T-cell (primary cell): ENCODE data around the gene ARAP1. TPM values are rescaled to one million over a fixed set of nuclear protein-coding genes. Genes with fewer than 3 reads are reported as not detected.

ENCODE experiments used
- ATAC-seq, 4 experiments: fragments of 200-7000 bp in 3 of 4; fragments of 150-1000 bp in 1 of 4; cut with Tn5 transposase; replicated peaks in 1 of 4; 1 replicate in 3 of 4; 2 replicates in 1 of 4; pipeline ENCODE4 v1.10.0; 2021; ENCODE audit warnings: moderate library complexity in 3 of 4, mild to moderate bottlenecking in 2 of 4, moderate number of reproducible peaks in 1 of 4
- CTCF ChIA-PET, 2 donors: fragments of 300-600 bp; sonication (Branson Sonifier 250); formaldehyde crosslinking; loops; one replicate each; lab custom pipeline; 2022; ENCODE audit warnings: antibody characterized with exemption in 2 of 2; lab: Charles Lee
- POLR2A ChIA-PET, 2 donors: fragments of 300-600 bp; sonication (Branson Sonifier 250); formaldehyde crosslinking; loops; one replicate each; lab custom pipeline; 2022; ENCODE audit warnings: antibody characterized with exemption in 2 of 2; lab: Charles Lee
- DNase-seq, 35 experiments: peaks; one replicate each; pipeline versions ENCODE4 v3.0.0 to v3.0.0-alpha.2; 2013 to 2023
- H3K27ac ChIP-seq: one replicate; pipeline ENCODE4 v1.5.1; 2013; ENCODE audit warnings: low read length
- H3K27me3 ChIP-seq, 2 experiments: replicated peaks in 1 of 2; 1 replicate in 1 of 2; 2 replicates in 1 of 2; pipeline versions ENCODE4 v1.6.1 to v1.7.0; 2013; ENCODE audit warnings: low read length in 1 of 2, mixed read lengths in 1 of 2; ENCODE audit not compliant: control insufficient read depth in 2 of 2, insufficient read depth in 2 of 2; ENCODE audit errors: extremely low read depth in 1 of 2
- H3K36me3 ChIP-seq, 2 donors: 1 replicate in 1 of 2; 2 replicates in 1 of 2; pipeline versions ENCODE4 v1.6.1 to v1.7.0; 2013; ENCODE audit warnings: low read length in 1 of 2; ENCODE audit not compliant: control insufficient read depth in 2 of 2, insufficient read depth in 1 of 2; ENCODE audit errors: extremely low read depth in 1 of 2
- H3K4me1 ChIP-seq, 2 experiments: 1 replicate in 1 of 2; 2 replicates in 1 of 2; pipeline versions ENCODE4 v1.6.1 to v1.7.0; 2013; ENCODE audit warnings: low read length in 2 of 2, mixed read lengths in 1 of 2; ENCODE audit not compliant: insufficient read depth in 2 of 2, control insufficient read depth in 1 of 2; ENCODE audit errors: extremely low read depth in 1 of 2
- H3K4me3 ChIP-seq, 2 donors: 1 replicate in 1 of 2; 2 replicates in 1 of 2; pipeline versions ENCODE4 v1.5.1 to v1.7.0; 2013; ENCODE audit warnings: mild to moderate bottlenecking in 2 of 2, low read length in 1 of 2, moderate library complexity in 1 of 2; ENCODE audit not compliant: control insufficient read depth in 1 of 2; ENCODE audit errors: extremely low read depth in 1 of 2
- H3K9me3 ChIP-seq: 2 replicates; pipeline ENCODE4 v1.7.0; 2013
- H3K27ac Mint-ChIP-seq, 2 donors: one replicate each; pipeline ENCODE4 v1.8.0; 2020 to 2021; ENCODE audit warnings: mild to moderate bottlenecking in 2 of 2, mixed read lengths in 2 of 2
- H3K27me3 Mint-ChIP-seq, 2 donors: one replicate each; pipeline ENCODE4 v1.8.0; 2021 to 2022; ENCODE audit warnings: mixed read lengths in 2 of 2
- H3K36me3 Mint-ChIP-seq: one replicate; pipeline ENCODE4 v1.8.0; 2021; ENCODE audit warnings: mixed read lengths
- H3K4me1 Mint-ChIP-seq, 3 donors: one replicate each; pipeline ENCODE4 v1.8.0; 2020 to 2022; ENCODE audit warnings: mixed read lengths in 3 of 3, mild to moderate bottlenecking in 1 of 3
- H3K4me3 Mint-ChIP-seq, 3 donors: one replicate each; pipeline ENCODE4 v1.8.0; 2020 to 2022; ENCODE audit warnings: mild to moderate bottlenecking in 3 of 3, mixed read lengths in 3 of 3, moderate library complexity in 3 of 3
- H3K9me3 Mint-ChIP-seq, 3 donors: one replicate each; pipeline ENCODE4 v1.8.0; 2020 to 2022; ENCODE audit warnings: mixed read lengths in 3 of 3
- WGBS: methylation state at CpG from one replicate; pipeline ENCODE4 v1.1.5; 2013; ENCODE audit warnings: missing lambda C conversion rate; ENCODE audit not compliant: insufficient coverage; 5-methylcytosine and 5-hydroxymethylcytosine counted together
- total RNA-seq, 35 experiments: library from RNA in 6 of 35; stranded (reverse) in 6 of 35; fragments of 120-200 nt in 1 of 35; gene quantifications; one replicate each; pipeline versions ENCODE4 v1.2.1 to v1.2.4 and lab custom pipeline; 2013 to 2026

Gene ARAP1
- total RNA-seq, 5 donors from 2014 or later (not counting 1 experiment from before 2014, with no cell fraction given) = 117 to 162 (median 148) TPM

DNA sequence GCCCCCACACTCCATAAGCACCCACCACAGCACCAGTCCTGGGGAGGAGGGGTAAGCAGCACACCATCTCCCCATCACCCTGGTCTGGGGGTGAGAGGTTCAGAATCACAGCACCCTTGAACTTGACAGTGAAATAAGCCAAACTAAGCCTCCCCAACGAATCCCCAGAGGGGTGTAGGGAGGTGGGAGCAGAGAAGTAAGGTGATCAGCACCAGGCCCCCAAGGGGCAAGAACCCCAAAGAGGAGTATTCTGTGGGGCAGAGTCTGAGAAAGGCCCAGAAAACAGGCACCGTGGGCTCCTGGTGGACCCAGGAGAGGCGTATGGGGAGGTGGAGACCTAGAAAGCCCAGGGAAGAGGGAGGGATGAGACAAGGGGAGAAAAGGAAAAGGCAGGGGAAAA lies 30.9 kb downstream of the ARAP1 start:
- H3K36me3 ChIP-seq = peaks cover 9 to 40% of the 10 kb centered on the region in 2 donors
- POLR2A ChIA-PET = no interaction called here

DNA sequence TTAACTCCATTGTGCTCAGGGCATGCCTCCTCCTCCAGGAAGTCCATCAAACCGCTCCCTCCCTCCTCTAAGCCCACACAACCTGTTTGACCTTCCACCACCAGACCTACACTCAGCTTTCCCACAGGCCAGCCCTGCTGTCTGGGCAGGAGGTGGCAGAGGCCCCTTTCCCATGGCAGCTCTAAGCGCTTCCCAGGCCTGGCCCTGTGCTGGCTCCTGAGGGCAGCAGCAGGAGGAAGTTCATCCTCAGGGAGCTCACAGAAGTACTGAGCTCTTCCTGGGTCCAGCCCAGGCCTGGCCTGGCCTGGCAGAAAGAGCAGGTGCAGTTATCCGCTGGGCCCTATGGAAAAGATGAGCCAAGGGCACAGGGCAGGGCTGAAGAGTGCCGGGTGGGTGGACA lies 31.4 kb downstream of the ARAP1 start:
- DNase-seq = no peak
- no peaks in the 10 kb centered on the region for H3K9me3 ChIP-seq
- peak overlapping the region; percentile 83 for H3K27ac ChIP-seq
- peaks cover 21 to 85% of the 10 kb centered on the region in 2 experiments for H3K4me1 ChIP-seq
- 81% methylated on average over 3 of the region's 4 CpGs for WGBS
- H3K27me3 Mint-ChIP-seq = no peaks in the 10 kb centered on the region
- no peaks in the 10 kb centered on the region for H3K27me3 ChIP-seq
- ChIA-PET CTCF (no interaction called here), POLR2A (no interaction called here)
- H3K9me3 Mint-ChIP-seq = no peaks in the 10 kb centered on the region
- peak overlapping the region; percentile 75 to 96 for H3K4me3 ChIP-seq
- H3K4me3 Mint-ChIP-seq = peak overlapping the region; percentile 89 to 95 (median 92)
- peak overlapping the region; percentile 94 to 96 for H3K27ac Mint-ChIP-seq
- ATAC-seq = no peak
- H3K4me1 Mint-ChIP-seq = peaks cover 74 to 82% (median 76%) of the 10 kb centered on the region in 3 donors
- peaks cover 15% of the 10 kb centered on the region for H3K36me3 Mint-ChIP-seq
- H3K36me3 ChIP-seq = peaks cover 9 to 37% of the 10 kb centered on the region in 2 donors

More for the DNA sequence above, 30.9 kb downstream of the ARAP1 start:
- Mint-ChIP-seq H3K9me3 (no peaks in the 10 kb centered on the region), H3K4me3 (peak overlapping the region; percentile 89 to 95 (median 92)), H3K27me3 (no peaks in the 10 kb centered on the region), H3K4me1 (peaks cover 69 to 80% (median 72%) of the 10 kb centered on the region in 3 donors), H3K36me3 (peaks cover 17% of the 10 kb centered on the region), H3K27ac (peak overlapping the region; percentile 94 to 96)
- ATAC-seq = no peak
- CTCF ChIA-PET = no interaction called here
- DNase-seq = peak in 1 of 35 experiments; percentile 8
- H3K27ac ChIP-seq = peak overlapping the region; percentile 83
- 14% methylated on average over 2 of the region's 3 CpGs for WGBS
- no peaks in the 10 kb centered on the region for H3K9me3 ChIP-seq
- peaks cover 21 to 83% of the 10 kb centered on the region in 2 experiments for H3K4me1 ChIP-seq
- peak overlapping the region; percentile 75 to 96 for H3K4me3 ChIP-seq
- H3K27me3 ChIP-seq = no peaks in the 10 kb centered on the region

DNA sequence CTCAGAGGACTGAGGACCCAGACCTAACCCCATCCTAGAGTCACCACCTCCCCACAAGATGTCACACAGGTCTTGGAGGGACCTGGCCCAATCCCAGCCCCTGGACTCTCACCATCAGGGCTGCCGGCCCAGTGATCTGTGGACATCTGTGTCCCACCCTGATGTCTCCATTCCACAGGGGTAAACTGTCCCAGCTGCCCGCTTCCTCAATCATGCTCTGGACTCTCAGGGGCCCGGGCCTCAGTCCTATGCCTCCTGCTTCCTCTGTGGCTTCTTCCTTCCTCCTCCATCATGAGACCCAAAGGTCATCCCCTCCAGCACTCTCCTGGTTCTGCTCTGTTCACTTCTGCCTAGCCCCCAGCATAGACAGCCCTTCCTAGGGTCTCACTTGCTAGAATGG lies 32.2 kb downstream of the ARAP1 start:
- no peak overlapping the region for H3K27ac ChIP-seq
- CTCF ChIA-PET = no interaction called here

DNA sequence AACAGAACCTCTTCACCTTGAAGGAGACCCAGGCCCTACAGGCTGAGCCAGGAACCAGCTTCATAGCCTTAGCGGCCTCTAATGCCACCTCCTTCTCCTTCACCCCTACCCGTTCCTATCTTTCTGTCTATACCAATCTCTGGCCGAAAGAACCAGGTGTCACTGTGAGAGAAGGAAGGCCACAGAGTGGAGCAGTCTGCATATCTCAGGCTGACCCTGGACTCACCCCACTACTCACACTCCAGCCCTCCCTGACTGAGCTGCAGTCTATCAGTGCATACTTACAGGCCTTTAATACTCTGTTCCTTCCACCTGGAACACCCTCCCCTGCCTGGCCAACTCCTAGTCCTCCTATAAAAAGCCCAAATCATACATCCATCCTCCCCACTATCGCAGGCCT lies 32.7 kb downstream of the ARAP1 start:
- peaks cover 8% of the 10 kb centered on the region for H3K36me3 Mint-ChIP-seq
- H3K4me1 ChIP-seq = peaks cover 21 to 83% of the 10 kb centered on the region in 2 experiments
- H3K4me3 ChIP-seq = no peak overlapping the region
- no peaks in the 10 kb centered on the region for H3K9me3 ChIP-seq
- H3K4me3 Mint-ChIP-seq = peak overlapping the region; percentile 89 to 95 (median 92)
- H3K27me3 Mint-ChIP-seq = no peaks in the 10 kb centered on the region
- 85% methylated on average over 4 of the region's 4 CpGs for WGBS
- H3K9me3 Mint-ChIP-seq = no peaks in the 10 kb centered on the region
- ATAC-seq (no peak), DNase-seq (no peak)
- H3K27ac Mint-ChIP-seq = peak overlapping the region; percentile 29 to 94
- ChIA-PET CTCF (no interaction called here), POLR2A (no interaction called here)
- H3K4me1 Mint-ChIP-seq = peaks cover 73 to 83% (median 78%) of the 10 kb centered on the region in 3 donors
- H3K27me3 ChIP-seq = no peaks in the 10 kb centered on the region
- peaks cover 9 to 45% of the 10 kb centered on the region in 2 donors for H3K36me3 ChIP-seq
- no peak overlapping the region for H3K27ac ChIP-seq

More for the DNA sequence above, 32.2 kb downstream of the ARAP1 start:
- H3K9me3 Mint-ChIP-seq = no peaks in the 10 kb centered on the region
- H3K9me3 ChIP-seq = no peaks in the 10 kb centered on the region
- whole genome bisulfite sequencing = 60% methylated on average over 3 of the region's 3 CpGs
- H3K36me3 Mint-ChIP-seq = peaks cover 8% of the 10 kb centered on the region
- H3K4me1 Mint-ChIP-seq = peaks cover 73 to 79% (median 76%) of the 10 kb centered on the region in 3 donors
- H3K4me3 ChIP-seq = no peak overlapping the region
- no peak for ATAC-seq
- H3K36me3 ChIP-seq = peaks cover 9 to 41% of the 10 kb centered on the region in 2 donors
- peaks cover 21 to 84% of the 10 kb centered on the region in 2 experiments for H3K4me1 ChIP-seq
- DNase-seq = no peak
- peak overlapping the region; percentile 89 to 95 (median 92) for H3K4me3 Mint-ChIP-seq
- H3K27ac Mint-ChIP-seq = peak overlapping the region; percentile 29 to 94
- H3K27me3 Mint-ChIP-seq = no peaks in the 10 kb centered on the region
- POLR2A ChIA-PET = no interaction called here
- H3K27me3 ChIP-seq = no peaks in the 10 kb centered on the region

DNA sequence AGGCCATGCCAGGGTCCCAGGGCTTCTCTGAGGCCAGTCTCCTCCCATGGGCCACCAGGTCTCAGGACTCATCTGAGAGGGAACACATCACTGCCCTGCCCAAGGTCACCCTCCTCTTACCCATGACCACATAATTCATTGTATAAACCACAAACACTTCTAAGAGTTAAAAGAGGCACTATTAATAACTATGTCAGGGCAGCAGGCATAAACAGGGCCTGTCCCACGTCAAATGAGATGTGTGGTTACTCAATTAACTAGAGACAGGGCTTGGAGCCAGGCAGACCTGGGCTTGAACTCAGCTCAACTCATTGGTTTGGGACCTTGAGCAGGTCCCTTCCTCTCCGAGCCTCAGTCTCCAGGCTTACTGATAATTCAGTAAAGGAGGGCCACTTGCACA lies 33.1 kb downstream of the ARAP1 start:
- no peaks in the 10 kb centered on the region for H3K9me3 ChIP-seq
- peak in 1 of 35 experiments; percentile 18 for DNase-seq
- peaks cover 76 to 87% (median 81%) of the 10 kb centered on the region in 3 donors for H3K4me1 Mint-ChIP-seq
- H3K27ac ChIP-seq = no peak overlapping the region
- WGBS = 71% methylated on average over 1 of the region's 2 CpGs
- H3K36me3 Mint-ChIP-seq = peaks cover 8% of the 10 kb centered on the region
- H3K4me3 Mint-ChIP-seq = peak overlapping the region in 2 of 3 donors; percentile 89 to 92
- ChIA-PET CTCF (no interaction called here), POLR2A (no interaction called here)
- peak overlapping the region in 1 of 2 donors; percentile 29 for H3K27ac Mint-ChIP-seq
- no peak overlapping the region for H3K4me3 ChIP-seq
- H3K9me3 Mint-ChIP-seq = no peaks in the 10 kb centered on the region
- H3K4me1 ChIP-seq = peaks cover 21 to 86% of the 10 kb centered on the region in 2 experiments
- ATAC-seq = no peak
- no peaks in the 10 kb centered on the region for H3K27me3 ChIP-seq
- H3K27me3 Mint-ChIP-seq = no peaks in the 10 kb centered on the region
- H3K36me3 ChIP-seq = peaks cover 9 to 46% of the 10 kb centered on the region in 2 donors

DNA sequence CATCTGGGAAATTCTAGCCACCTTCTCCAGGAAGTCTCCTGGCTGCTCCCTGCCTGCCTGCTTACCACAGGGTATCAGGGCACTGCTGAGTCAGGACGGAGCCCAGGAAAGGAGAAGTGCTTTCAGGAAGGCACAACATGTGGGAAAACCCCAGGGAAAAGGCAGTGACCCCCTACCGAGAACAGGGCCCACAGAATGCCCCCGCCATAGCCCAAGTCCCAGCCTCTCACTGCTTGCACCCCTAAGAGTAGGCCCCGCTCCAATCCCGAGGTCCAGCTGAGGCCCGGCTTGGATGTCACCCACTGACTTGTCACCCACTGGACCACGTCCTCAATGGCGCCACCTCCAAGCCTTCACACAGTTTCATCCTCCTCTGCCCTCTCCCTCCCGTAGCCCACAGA lies 34.1 kb downstream of the ARAP1 start:
- peaks cover 12 to 46% of the 10 kb centered on the region in 2 donors for H3K36me3 ChIP-seq
- peaks cover 21 to 83% of the 10 kb centered on the region in 2 experiments for H3K4me1 ChIP-seq
- Mint-ChIP-seq H3K27me3 (no peaks in the 10 kb centered on the region), H3K9me3 (no peaks in the 10 kb centered on the region), H3K36me3 (peaks cover 8% of the 10 kb centered on the region), H3K4me1 (peaks cover 72 to 79% (median 77%) of the 10 kb centered on the region in 3 donors), H3K4me3 (no peak overlapping the region), H3K27ac (no peak overlapping the region)
- no peaks in the 10 kb centered on the region for H3K9me3 ChIP-seq
- 86% methylated on average over 8 of the region's 9 CpGs for WGBS
- no peak overlapping the region for H3K27ac ChIP-seq
- no peak for ATAC-seq
- CTCF ChIA-PET = interaction anchor here in 1 of 2 donors (0.6 kb wide), 1 partner anchor 270 kb away, joined by 4 read pairs; no protein-coding TSS in a partner anchor
- no peak for DNase-seq
- no peak overlapping the region for H3K4me3 ChIP-seq
- no peaks in the 10 kb centered on the region for H3K27me3 ChIP-seq
- POLR2A ChIA-PET = interaction anchor here in 1 of 2 donors (0.5 kb wide), 1 partner anchor 207 kb away, joined by 4 read pairs; no protein-coding TSS in a partner anchor
